Spleen (tissue), 11 donors: Measurements from ENCODE around the gene YAP1. TPM values are rescaled to one million over a fixed set of nuclear protein-coding genes. Genes with fewer than 3 reads are reported as not detected.

Experiments
- DNase-seq: peaks from one replicate; pipeline ENCODE4 v3.0.0-alpha.2; 2020
- H3K27ac ChIP-seq, 8 donors: fragments of 200-600 bp; sonication (generic) in 7 of 8; 1 replicate in 4 of 8; 2 replicates in 4 of 8; pipeline versions ENCODE4 v1.5.0 to v1.8.0; 2016 to 2021; ENCODE audit warnings: inconsistent platforms in 4 of 8, mild to moderate bottlenecking in 4 of 8, moderate library complexity in 1 of 8
- H3K27me3 ChIP-seq, 7 donors: fragments of 200-600 bp; sonication (generic) in 6 of 7; replicated peaks in 1 of 7; 1 replicate in 4 of 7; 2 replicates in 3 of 7; pipeline versions ENCODE4 v1.5.0 to v1.8.0; 2016 to 2021; ENCODE audit warnings: inconsistent platforms in 3 of 7, mild to moderate bottlenecking in 1 of 7
- H3K36me3 ChIP-seq, 6 donors: fragments of 200-600 bp; sonication (generic) in 5 of 6; 1 replicate in 4 of 6; 2 replicates in 2 of 6; pipeline versions ENCODE4 v1.5.0 to v1.8.0; 2016 to 2021; ENCODE audit warnings: inconsistent platforms in 2 of 6
- H3K4me1 ChIP-seq, 6 donors: fragments of 200-600 bp; sonication (generic) in 5 of 6; 1 replicate in 3 of 6; 2 replicates in 3 of 6; pipeline versions ENCODE4 v1.5.0 to v1.8.0; 2016 to 2021; ENCODE audit warnings: inconsistent platforms in 3 of 6
- H3K4me3 ChIP-seq, 8 donors: fragments of 200-600 bp; sonication (generic) in 7 of 8; 1 replicate in 4 of 8; 2 replicates in 4 of 8; pipeline versions ENCODE4 v1.5.0 to v1.8.0; 2016 to 2021; ENCODE audit warnings: inconsistent platforms in 4 of 8, mild to moderate bottlenecking in 4 of 8, moderate library complexity in 2 of 8
- H3K9me3 ChIP-seq, 8 donors: fragments of 200-600 bp; sonication (generic) in 7 of 8; 1 replicate in 4 of 8; 2 replicates in 4 of 8; pipeline versions ENCODE4 v1.5.0 to v1.8.0; 2016 to 2021; ENCODE audit warnings: inconsistent platforms in 4 of 8
- POLR2A ChIP-seq, 3 donors: fragments of 450-650 bp; IDR thresholded peaks; one replicate each; pipeline ENCODE4 v1.5.1; 2017; ENCODE audit warnings: antibody characterized with exemption in 3 of 3, mild to moderate bottlenecking in 1 of 3
- POLR2AphosphoS5 ChIP-seq, 3 donors: sonication (generic); formaldehyde crosslinking; IDR thresholded peaks; one replicate each; pipeline ENCODE4 v1.5.1; 2017; ENCODE audit warnings: antibody characterized with exemption in 3 of 3
- WGBS, 5 donors: extraction: QIAGEN DNeasy Blood & Tissue Kit in 3 of 5; methylation state at CpG; one replicate each; pipeline versions ENCODE4 v1.1.5 to v1.1.7; 2013 to 2018; 5-methylcytosine and 5-hydroxymethylcytosine counted together
- intact Hi-C: fragments of 100-400 bp; cut with DNase I; formaldehyde crosslinking; loops from one replicate; pipeline ENCODE4 v1.15.0; 2023; ENCODE audit warnings: low total_unique reads
- polyA plus RNA-seq, 3 donors: library from polyadenylated mRNA; stranded (reverse); fragments of 200-250 nt; gene quantifications; one replicate each; pipeline ENCODE4 v1.2.1, GENCODE V29; 2013
- total RNA-seq, 7 donors: library from RNA; depleted of rRNA in 3 of 7; stranded (reverse); fragments of >200 nt in 3 of 7; fragmentation: NEBNext Ultra II Directional in 4 of 7; extraction: Animal tissue kit (Norgen Biotek cat#: 25700) in 4 of 7; gene quantifications; one replicate each; pipeline versions ENCODE4 v1.1.0 to v1.2.1, GENCODE V29; 2016 to 2021
- TF ChIP-seq, protein P1 (sequence below), 11 experiments: fragments of 200-600 bp in 7 of 11; fragments of 450-650 bp in 4 of 11; sonication (generic) in 4 of 11; IDR thresholded peaks in 8 of 11; conservative IDR thresholded peaks in 3 of 11; 1 replicate in 7 of 11; 2 replicates in 4 of 11; pipeline versions ENCODE4 v1.4.0 to v1.8.0; 2016 to 2021; ENCODE audit warnings: antibody characterized with exemption in 11 of 11, inconsistent platforms in 4 of 11, mild to moderate bottlenecking in 1 of 11
- donor health status: healthy with polysubstance abuse.
- donor health status: DM: no; HTN: no; CAD: no; lungs with moderate emphysema.
- donor health status: DM: no; HTN: no; CAD: no.
- donor health status: Bipolar disorder and iron deficiency.
- donor health status: healthy.
- donor health status: DM: no; HTN: no; CAD: no.
- donor health status: DM: yes; HTN: yes; CAD: no.

Gene YAP1
- total and polyA plus RNA-seq, 10 donors, result 4.9 to 37.3 (median 31.4) TPM

DNA sequence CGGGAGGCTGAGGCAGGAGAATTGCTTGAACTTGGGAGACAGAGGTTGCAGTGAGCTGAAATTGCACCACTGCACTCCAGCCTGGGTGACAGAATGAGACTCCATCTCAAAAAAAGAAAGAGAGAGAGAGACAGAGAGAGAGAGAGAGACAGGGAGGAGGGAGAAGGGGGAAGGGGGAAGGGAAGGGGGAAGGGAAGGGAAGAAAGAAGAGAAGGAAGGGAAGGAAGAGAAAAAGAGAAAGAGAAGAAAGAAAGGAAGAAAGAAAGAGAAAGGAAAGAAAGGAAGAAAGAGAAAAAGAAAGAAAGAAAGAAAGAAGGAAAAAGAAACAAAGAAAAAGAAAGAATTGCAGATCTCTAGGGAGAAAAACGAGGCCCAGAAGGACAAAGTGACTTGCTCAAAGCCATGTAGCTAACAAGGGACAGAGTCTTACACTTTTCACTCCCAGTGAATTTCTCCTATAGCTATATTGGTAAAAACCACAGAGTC lies 133.2 kb downstream of the YAP1 start:
- no peak overlapping the region for H3K4me3 ChIP-seq
- 68 to 78% (median 69%) methylated on average over 2 of the region's 2 CpGs for WGBS, 5 donors
- no peak for DNase-seq
- peaks cover 0 to 5% (median 0%) of the 10 kb centered on the region in 7 donors for H3K27me3 ChIP-seq
- TF ChIP-seq POLR2AphosphoS5 (IDR thresholded peaks at IDR 0.05), result no peak
- TF ChIP-seq, protein P1, sequence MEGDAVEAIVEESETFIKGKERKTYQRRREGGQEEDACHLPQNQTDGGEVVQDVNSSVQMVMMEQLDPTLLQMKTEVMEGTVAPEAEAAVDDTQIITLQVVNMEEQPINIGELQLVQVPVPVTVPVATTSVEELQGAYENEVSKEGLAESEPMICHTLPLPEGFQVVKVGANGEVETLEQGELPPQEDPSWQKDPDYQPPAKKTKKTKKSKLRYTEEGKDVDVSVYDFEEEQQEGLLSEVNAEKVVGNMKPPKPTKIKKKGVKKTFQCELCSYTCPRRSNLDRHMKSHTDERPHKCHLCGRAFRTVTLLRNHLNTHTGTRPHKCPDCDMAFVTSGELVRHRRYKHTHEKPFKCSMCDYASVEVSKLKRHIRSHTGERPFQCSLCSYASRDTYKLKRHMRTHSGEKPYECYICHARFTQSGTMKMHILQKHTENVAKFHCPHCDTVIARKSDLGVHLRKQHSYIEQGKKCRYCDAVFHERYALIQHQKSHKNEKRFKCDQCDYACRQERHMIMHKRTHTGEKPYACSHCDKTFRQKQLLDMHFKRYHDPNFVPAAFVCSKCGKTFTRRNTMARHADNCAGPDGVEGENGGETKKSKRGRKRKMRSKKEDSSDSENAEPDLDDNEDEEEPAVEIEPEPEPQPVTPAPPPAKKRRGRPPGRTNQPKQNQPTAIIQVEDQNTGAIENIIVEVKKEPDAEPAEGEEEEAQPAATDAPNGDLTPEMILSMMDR (IDR thresholded peaks at IDR 0.05 in 8 of 11, conservative IDR thresholded peaks at IDR 0.05 in 3 of 11), result no peak
- no peak for TF ChIP-seq POLR2A (IDR thresholded peaks at IDR 0.05)
- H3K36me3 ChIP-seq, result no peaks in the 10 kb centered on the region
- no peaks in the 10 kb centered on the region for H3K9me3 ChIP-seq
- intact Hi-C loops, result no loop called here
- H3K27ac ChIP-seq, result no peak overlapping the region
- no peaks in the 10 kb centered on the region for H3K4me1 ChIP-seq

DNA sequence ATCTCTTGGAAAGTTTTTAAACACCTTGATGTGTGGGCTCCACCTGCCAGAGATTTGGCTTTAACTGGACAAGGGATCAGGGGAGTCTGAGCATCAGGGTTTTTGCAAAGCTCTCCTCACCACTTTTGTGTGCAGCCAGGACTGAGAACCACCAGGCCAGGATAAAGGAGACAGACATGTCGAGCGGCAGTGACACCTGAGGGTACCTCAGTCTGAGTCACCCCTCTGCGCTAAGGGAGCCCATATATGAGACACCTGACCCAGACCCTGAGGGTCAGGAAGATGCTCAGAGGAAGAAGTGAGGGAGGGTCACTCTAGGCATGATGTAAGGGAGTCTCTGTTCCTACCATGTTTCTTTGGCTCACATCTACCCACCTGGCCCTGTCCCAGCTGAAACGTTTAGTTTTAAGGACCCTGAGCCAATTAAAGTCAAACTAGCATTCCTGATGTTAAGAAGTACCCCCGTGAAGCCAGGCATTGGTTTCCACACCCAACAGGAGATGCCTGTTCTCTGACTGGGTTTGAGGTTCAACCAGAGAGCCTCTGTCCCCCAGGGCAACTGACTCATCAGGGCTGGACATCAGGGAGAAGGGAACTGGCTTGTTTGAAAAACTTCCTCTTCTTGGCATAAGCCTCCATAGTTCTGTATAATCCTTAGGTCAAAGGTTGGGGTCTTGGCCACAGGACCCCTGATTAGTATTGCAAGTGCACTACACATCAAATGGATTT lies 134.6 kb downstream of the YAP1 start:
- Histone ChIP-seq H3K4me1 (no peaks in the 10 kb centered on the region), H3K9me3 (no peaks in the 10 kb centered on the region), H3K4me3 (no peak overlapping the region), H3K27me3 (no peaks in the 10 kb centered on the region), H3K27ac (no peak overlapping the region), H3K36me3 (no peaks in the 10 kb centered on the region)
- TF ChIP-seq POLR2A (IDR thresholded peaks at IDR 0.05) (no peak), POLR2AphosphoS5 (IDR thresholded peaks at IDR 0.05) (no peak)
- TF ChIP-seq, protein P1 (IDR thresholded peaks at IDR 0.05 in 8 of 11, conservative IDR thresholded peaks at IDR 0.05 in 3 of 11), result no peak
- WGBS, 5 donors, result 66 to 78% (median 75%) methylated on average over 5 of the region's 5 CpGs
- intact Hi-C loops, result no loop called here
- DNase-seq, result no peak

DNA sequence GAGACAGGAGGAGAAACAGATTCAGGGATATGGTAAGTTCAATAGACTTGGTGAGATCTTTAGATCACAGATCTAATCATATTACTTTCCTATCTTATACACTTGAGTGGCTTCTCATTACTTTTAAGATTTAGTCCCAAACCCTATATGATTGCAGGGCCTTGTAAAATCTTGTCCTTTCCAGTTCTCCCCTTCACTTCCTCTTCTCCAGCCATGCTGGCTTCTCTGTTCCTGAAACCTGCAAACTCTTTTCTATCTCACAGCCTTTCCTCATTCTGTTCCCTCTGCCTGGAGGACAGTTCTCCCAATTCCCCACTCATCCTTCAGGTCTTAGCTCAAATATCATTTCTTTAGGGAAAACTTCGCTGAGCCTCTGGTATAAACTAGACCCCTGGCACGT lies 141.2 kb downstream of the YAP1 start:
- TF ChIP-seq, protein P1 (IDR thresholded peaks at IDR 0.05 in 8 of 11, conservative IDR thresholded peaks at IDR 0.05 in 3 of 11), result no peak
- TF ChIP-seq POLR2AphosphoS5 (IDR thresholded peaks at IDR 0.05) (no peak), POLR2A (IDR thresholded peaks at IDR 0.05) (no peak)
- no peak for DNase-seq
- no peak overlapping the region for H3K4me3 ChIP-seq
- H3K27ac ChIP-seq, result no peak overlapping the region
- no peaks in the 10 kb centered on the region for H3K27me3 ChIP-seq
- H3K9me3 ChIP-seq, result no peaks in the 10 kb centered on the region
- intact Hi-C loops, result no loop called here
- 86 to 98% (median 90%) methylated on average over 2 of the region's 2 CpGs for whole genome bisulfite sequencing, 5 donors
- no peaks in the 10 kb centered on the region for H3K4me1 ChIP-seq
- no peaks in the 10 kb centered on the region for H3K36me3 ChIP-seq

DNA sequence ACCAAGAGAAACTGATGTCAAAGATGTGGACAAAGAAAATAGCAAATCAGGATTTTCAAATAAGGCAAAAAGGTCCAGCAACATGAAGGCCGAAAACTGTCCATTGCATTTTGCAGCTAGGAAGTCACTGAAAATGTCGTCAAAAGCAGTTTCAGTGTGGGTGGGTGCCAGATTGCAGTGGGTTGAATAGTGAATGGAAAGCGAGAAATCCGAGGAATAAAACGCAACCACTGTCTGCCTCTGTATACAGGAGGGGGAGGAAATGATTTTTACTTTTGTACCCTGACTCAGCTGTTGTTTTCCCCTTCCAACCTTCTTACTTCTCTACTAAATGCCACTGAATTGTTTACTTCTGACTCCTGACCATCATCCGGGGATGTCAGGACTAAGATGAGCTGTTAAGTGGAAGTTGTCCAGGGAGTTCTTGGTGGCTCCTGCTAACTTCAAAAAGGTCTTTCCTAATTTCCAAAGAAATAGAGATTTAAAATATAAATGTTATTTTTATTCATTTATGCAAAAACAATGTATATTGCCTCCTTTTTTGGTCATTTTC lies 142.2 kb downstream of the YAP1 start:
- Histone ChIP-seq H3K27me3 (no peaks in the 10 kb centered on the region), H3K4me3 (no peak overlapping the region), H3K4me1 (no peaks in the 10 kb centered on the region), H3K27ac (no peak overlapping the region), H3K36me3 (no peaks in the 10 kb centered on the region), H3K9me3 (no peaks in the 10 kb centered on the region)
- intact Hi-C loops, result no loop called here
- TF ChIP-seq, protein P1 (IDR thresholded peaks at IDR 0.05 in 8 of 11, conservative IDR thresholded peaks at IDR 0.05 in 3 of 11), result no peak
- no peak for TF ChIP-seq POLR2A (IDR thresholded peaks at IDR 0.05)
- no peak for TF ChIP-seq POLR2AphosphoS5 (IDR thresholded peaks at IDR 0.05)
- no peak for DNase-seq
- 87 to 97% (median 91%) methylated on average over 6 of the region's 6 CpGs for WGBS, 5 donors
